Thyroid gland (tissue), 4 donors: ENCODE data around the gene DENND2D.

Experiments used
- CTCF ChIP-seq, 6 experiments: fragments of 200-600 bp in 3 of 6; fragments of 450-650 bp in 3 of 6; sonication (generic) in 3 of 6; IDR thresholded peaks; one replicate each; pipeline ENCODE4 v1.5.1; 2016 to 2019; ENCODE audit warnings: antibody characterized with exemption in 6 of 6, mild to moderate bottlenecking in 2 of 6, inconsistent platforms in 1 of 6, moderate library complexity in 1 of 6
- POLR2A ChIP-seq, 2 donors: fragments of 450-650 bp; IDR thresholded peaks; one replicate each; pipeline ENCODE4 v1.6.1; 2017; ENCODE audit warnings: antibody characterized with exemption in 2 of 2, mild to moderate bottlenecking in 2 of 2, moderate library complexity in 1 of 2

GRCh38 chr1:111161843-111162487, 38.5 kb downstream of the DENND2D start:
- no peak for TF ChIP-seq CTCF (IDR thresholded peaks at IDR 0.05)
- no peak for TF ChIP-seq POLR2A (IDR thresholded peaks at IDR 0.05)
